Upper lobe of left lung (tissue), 4 donors: ENCODE data around the gene NTNG2.

ENCODE experiments used
- CTCF ChIP-seq, 6 experiments: fragments of 450-650 bp in 4 of 6; fragments of 200-600 bp in 2 of 6; sonication (generic) in 2 of 6; IDR thresholded peaks; one replicate each; pipeline ENCODE4 v1.5.1; 2016 to 2019; ENCODE audit warnings: antibody characterized with exemption in 6 of 6
- EP300 ChIP-seq, 4 donors: sonication (generic); formaldehyde crosslinking; IDR thresholded peaks; one replicate each; pipeline ENCODE4 v1.5.1; 2017; ENCODE audit warnings: antibody characterized with exemption in 4 of 4, control low read depth in 2 of 4

- peak in 2 of 6 experiments; percentile 34 to 41 for TF ChIP-seq CTCF (IDR thresholded peaks at IDR 0.05)
- TF ChIP-seq EP300 (IDR thresholded peaks at IDR 0.05) = no peak
Measured at GRCh38 chr9:132241483-132241839, 79.6 kb downstream of the NTNG2 start.
